Thyroid gland (tissue), 4 donors: ENCODE results near the gene CLOCK.

Experiments
- POLR2A ChIP-seq, 2 donors: fragments of 450-650 bp; IDR thresholded peaks; one replicate each; pipeline ENCODE4 v1.6.1; 2017; ENCODE audit warnings: antibody characterized with exemption in 2 of 2, mild to moderate bottlenecking in 2 of 2, moderate library complexity in 1 of 2
- TF ChIP-seq, protein P1 (sequence below), 6 experiments: fragments of 200-600 bp in 3 of 6; fragments of 450-650 bp in 3 of 6; sonication (generic) in 3 of 6; IDR thresholded peaks; one replicate each; pipeline ENCODE4 v1.5.1; 2016 to 2019; ENCODE audit warnings: antibody characterized with exemption in 6 of 6, mild to moderate bottlenecking in 2 of 6, inconsistent platforms in 1 of 6, moderate library complexity in 1 of 6

DNA sequence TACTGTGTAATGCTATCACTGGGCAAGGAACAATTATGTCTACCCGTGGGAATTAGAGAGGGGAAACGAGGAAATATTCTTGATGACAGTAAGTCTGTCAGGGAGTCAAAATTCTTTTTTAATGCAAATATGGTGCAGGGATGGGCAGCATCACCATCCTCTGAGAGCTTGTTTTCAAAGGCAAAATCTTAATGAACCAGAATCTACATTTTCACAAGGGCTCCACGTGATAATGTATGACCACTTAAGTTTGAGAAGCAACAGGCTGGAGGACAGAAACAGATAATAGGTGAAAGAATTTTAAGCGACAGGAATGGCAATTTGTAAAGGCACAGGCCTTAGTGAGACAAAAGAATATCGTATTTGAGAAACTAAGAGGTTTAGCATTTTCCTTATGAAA is 63.4 kb downstream of the CLOCK start:
- TF ChIP-seq POLR2A (IDR thresholded peaks at IDR 0.05), result no peak
- TF ChIP-seq, protein P1, sequence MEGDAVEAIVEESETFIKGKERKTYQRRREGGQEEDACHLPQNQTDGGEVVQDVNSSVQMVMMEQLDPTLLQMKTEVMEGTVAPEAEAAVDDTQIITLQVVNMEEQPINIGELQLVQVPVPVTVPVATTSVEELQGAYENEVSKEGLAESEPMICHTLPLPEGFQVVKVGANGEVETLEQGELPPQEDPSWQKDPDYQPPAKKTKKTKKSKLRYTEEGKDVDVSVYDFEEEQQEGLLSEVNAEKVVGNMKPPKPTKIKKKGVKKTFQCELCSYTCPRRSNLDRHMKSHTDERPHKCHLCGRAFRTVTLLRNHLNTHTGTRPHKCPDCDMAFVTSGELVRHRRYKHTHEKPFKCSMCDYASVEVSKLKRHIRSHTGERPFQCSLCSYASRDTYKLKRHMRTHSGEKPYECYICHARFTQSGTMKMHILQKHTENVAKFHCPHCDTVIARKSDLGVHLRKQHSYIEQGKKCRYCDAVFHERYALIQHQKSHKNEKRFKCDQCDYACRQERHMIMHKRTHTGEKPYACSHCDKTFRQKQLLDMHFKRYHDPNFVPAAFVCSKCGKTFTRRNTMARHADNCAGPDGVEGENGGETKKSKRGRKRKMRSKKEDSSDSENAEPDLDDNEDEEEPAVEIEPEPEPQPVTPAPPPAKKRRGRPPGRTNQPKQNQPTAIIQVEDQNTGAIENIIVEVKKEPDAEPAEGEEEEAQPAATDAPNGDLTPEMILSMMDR (IDR thresholded peaks at IDR 0.05), result no peak
